Lung microvascular endothelial cell (primary cell): ENCODE data around the gene CMSS1. TPM values are rescaled to one million over a fixed set of nuclear protein-coding genes. Genes with fewer than 3 reads are reported as not detected.

ENCODE experiments used
- DNase-seq, 2 donors: peaks; one replicate each; pipeline versions ENCODE4 v3.0.0 to v3.0.0-alpha.2; 2010; ENCODE audit warnings: low read depth in 2 of 2
- total RNA-seq: library from RNA; depleted of rRNA; stranded (reverse); fragments of >200 nt; gene quantifications from 2 replicates; pipeline ENCODE4 v1.2.1, GENCODE V29; 2014

Gene CMSS1
- total RNA-seq, 1 donor from 2014 or later, result 3.0 TPM

GRCh38 chr3:99901200-99901926 is 83.7 kb downstream of the CMSS1 start:
- peak; percentile 78 to 93 for DNase-seq

GRCh38 chr3:99902091-99902490 is 84.4 kb downstream of the CMSS1 start:
- peak in 1 of 2 donors; percentile 50 for DNase-seq

DNA sequence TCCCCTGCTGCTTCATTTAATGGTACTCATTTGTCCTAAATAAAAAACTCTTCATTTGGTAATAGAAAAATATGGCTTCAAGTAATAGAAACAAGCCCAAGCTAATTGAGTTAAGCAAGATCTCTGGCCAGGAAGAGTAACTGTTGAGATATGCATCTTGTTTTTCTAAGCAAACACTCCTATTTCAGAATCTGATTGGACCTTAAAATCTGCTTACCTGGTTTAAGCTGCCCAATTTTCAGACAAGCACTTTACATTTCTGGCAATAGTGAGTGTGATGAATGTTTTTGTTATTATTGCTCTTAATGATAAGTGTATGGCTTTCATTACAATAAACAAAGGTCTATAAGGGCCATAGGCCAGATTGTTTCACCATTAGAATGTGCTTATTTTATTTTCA is 86.2 kb downstream of the CMSS1 start:
- DNase-seq, result no peak

DNA sequence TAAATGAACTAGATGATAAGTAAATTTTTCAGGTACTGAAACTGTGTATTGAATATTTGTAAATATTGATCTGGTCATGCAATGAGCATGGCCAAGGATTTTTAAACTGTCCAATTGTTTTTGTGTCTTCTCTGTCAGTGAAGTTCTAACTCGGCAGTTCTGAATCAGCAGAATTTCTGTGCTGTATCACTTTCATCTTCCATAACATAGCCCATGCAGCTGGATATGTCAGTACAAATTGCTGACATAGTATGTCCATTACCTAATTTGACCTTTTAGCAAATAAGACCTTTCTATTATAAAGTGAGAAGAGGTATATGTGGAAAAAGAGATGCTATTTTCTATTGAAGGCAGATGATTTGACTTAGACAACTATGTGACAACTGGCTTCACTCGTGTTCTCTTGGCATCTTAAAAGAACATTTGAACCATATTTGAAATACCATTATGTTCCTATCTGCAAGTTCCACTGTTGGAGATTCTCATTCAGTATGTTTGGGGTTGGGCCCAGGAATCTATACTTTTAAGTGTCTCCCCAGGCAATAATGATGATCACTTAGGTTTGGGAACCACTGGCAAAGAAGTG is 90.4 kb downstream of the CMSS1 start:
- no peak for DNase-seq

- peak; percentile 41 to 79 for DNase-seq
Observed at GRCh38 chr3:99909714-99910495, 92.2 kb downstream of the CMSS1 start.

DNA sequence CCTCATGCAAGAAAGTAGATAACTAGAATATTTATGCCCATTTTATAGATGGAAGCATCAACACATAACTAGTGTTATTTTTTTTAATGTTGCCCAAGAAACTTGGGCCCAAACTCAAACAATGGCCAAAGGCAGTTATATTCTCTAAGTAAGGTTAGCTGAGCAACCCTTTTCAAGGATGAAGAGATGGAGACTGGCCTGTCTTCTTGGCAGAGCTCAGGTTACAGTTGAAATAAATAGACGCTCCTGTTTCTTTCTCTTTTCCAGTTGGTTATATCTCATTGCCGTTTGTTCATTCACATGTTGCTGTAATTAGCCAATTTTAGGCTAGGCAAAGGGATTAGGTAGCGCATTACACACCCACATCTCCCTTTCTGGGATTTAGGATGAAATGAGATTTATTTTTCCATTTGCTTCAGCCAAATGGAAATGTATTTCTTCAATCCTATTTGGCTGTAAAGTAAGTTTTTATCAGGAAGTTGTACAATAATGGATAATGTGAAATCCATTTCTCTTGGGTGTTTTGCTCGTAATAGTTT is 93.2 kb downstream of the CMSS1 start:
- DNase-seq, result no peak

GRCh38 chr3:99911433-99911832 is 93.8 kb downstream of the CMSS1 start:
- no peak for DNase-seq

DNA sequence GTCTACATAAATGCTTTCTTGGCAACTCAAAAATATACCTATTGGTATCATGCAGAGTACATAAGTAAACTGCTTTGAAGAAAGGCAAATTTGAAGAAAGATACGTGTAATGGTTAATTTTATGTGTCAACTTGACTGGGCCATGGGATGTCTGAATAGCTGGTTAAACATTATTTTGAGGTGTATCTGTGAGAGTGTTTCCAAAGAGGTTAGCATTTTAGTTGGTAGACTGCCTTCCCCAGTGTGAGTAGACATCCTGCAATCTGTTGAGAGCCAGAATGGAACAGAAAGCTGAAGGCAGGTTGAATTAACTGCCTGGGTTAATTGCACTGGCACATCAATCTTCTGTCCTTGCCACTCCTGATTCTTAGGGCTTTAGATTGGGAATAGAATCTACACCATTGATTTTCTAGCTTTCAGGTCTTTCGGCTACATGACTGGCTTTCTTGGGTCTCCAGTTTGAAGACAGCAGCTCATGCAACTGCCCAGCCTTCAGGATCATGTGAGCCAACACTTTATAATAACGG is 98.3 kb downstream of the CMSS1 start:
- no peak for DNase-seq

- peak in 1 of 2 donors; percentile 84 for DNase-seq
Observed at GRCh38 chr3:99918715-99919114, 101.1 kb downstream of the CMSS1 start.

DNA sequence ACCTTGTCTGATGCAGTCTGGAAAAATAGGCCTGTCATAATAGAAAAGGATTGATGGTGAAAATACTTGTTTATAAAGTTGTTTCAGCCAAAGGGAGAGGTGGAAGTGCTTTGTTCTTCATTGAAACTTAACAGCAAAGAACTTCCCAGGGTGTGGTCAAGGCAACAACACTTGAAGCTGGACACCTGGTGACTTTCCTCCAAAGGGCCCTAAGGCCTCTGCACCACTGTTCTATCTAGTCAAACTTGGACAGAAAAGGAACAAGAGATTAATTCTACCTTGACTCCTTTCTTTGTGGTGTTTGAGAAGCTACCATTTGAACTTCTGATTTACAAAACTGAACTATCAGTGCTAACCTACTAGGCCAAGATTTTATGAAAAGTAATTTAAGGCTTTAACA is 102.0 kb downstream of the CMSS1 start:
- no peak for DNase-seq

GRCh38 chr3:99920481-99921376 is 103.1 kb downstream of the CMSS1 start:
- peak; percentile 81 to 86 for DNase-seq

DNA sequence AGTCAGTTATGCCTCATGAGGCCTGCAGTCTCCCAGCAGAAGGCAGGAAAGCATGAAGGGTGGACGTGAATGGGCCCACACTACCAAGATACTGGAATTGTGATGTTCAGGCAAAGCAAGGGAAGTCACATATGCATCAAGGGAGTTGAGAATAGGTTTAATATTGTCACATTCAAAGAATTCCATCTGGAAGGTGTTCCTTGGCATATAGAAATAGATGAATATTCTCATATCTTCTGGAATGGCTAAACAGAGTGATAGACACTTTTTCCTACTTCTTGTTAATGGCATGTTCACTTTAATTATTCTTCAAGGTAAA is 103.7 kb downstream of the CMSS1 start:
- DNase-seq, result no peak

DNA sequence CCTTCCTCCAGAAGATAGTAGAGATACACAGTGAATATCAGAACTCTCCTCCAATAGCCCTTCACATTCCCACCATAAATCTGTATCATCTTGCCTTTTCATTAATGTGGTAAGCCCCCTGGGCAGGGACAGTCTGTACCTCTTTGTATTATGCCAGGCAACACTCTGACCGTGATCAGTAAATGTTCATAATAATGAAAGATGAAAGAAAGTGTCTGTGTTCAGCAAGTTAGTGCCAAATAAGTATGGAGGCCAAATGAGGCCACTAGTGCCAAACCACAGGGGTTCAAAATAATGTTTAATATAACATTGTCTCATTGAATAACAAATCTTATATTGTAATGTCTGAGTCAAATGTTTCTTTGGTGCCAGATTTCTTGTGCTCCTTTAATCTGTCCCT is 104.3 kb downstream of the CMSS1 start:
- no peak for DNase-seq

GRCh38 chr3:99923873-99924272 is 106.2 kb downstream of the CMSS1 start:
- DNase-seq, result no peak

DNA sequence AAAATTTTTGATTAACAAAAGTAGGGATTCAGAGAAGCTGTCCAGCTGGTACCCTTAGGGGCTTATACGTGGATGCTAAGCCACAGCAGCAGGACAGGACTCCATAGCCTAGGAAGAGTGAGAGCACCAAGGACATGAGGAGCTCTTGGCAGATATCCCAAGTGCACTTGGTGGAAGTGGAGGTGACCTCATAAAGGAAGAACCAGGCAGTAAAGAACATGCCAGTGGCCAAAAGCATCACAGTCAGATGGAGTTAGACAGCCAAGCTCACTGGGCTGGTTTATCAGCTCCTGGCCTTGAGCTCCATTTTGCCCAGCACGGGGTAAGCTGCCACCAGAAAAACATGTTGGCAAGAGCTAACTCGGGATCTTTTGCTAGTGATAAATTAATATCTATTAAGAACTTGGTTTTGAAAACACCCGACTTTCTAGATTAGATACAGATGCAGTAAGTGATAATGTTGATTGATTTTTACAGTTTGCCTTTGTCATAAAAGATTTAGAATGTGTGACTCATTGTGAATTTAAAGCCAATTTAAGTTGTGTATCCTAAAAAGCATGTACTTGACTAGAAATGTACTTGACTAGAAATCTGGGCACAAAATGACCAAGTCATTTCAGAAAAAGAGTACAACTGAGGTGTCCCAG is 108.0 kb downstream of the CMSS1 start:
- DNase-seq, result peak in 1 of 2 donors; percentile 86

GRCh38 chr3:99927671-99928457 is 110.2 kb downstream of the CMSS1 start:
- DNase-seq, result no peak

DNA sequence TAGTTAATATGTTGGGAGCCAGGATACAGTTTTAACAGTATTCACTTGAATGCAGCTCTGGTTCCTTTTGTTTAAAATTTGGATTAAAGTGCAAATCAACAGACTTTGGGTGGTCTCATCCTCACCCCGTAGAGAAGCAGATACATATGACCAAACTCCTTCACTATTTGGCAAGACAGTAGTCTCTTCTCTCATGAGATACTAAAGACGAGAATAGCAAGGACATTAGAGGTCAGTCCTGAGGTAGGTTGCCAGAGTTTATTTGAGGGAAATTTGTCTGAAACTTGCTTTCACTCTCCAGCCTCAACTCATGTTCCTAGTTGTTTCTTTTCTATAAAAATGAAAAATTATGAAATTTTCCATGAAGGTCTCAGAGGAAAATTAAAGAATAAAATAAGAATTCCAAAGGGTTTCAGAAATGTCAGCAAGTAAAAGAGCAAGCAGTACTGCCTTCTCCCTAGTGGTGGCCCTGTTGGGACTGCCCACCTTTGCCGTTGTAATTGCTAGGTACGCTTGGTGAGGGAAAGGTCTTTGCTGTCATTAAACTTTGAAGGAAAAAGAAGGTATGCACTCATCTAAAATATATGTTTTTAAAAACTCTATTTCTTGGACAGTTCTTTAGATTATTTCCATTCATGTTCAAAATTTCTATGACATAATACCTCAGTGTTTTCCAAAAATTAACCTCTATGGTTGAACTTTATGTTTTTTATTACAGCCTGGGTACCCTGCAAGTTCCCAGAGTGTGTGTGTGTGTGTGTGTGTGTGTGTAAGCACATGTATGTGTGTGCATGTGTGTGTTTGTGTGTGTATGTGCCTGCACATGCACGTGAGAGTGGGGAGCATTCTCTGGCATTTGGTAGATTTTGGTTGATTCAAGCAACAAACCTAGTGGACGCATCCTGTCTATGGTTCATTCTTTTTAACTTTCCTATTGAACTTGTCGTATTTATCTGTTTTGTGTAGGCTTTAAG is 111.4 kb downstream of the CMSS1 start:
- DNase-seq, result no peak

DNA sequence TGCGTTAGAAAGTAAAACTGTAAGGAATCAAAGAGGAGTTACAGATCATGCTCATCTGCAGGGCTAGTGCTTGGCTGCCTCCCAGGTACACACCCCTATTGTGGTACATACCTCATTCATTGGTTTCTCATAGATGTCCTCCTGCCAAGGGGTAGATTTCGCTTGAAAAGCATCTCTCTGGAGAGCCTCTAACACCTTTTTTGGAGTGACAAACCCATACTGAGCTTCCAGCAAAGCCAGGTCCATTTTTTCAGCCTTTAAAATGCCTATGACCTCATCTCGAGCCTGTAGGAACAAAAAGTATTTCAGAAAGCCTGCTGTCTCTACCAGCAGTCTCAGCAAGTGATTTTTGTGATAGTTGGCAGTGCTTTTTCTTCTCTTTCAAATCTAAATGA is 112.1 kb downstream of the CMSS1 start:
- no peak for DNase-seq

DNA sequence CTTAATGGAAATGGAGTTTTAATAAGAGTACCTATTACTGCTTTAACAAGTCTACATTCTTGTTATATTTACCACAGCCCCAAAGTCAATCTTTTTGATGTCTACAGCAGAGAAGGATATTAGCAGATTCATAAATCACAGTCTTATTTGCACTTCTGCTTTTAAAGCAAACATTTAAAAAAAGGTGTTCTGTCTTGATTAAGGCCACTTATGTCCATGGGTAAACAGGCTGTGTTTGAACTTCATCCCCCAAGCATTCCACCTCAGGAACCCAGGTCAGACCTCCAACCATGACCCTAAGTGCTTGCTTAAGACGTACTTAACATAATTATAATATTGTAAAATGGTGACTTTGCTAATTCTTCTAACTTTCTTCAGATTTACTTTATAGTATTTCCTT is 113.4 kb downstream of the CMSS1 start:
- no peak for DNase-seq
